Retinal pigment epithelial cell (primary cell): ENCODE results near the gene EML4.

Experiments used
- DNase-seq: peaks from one replicate; pipeline ENCODE4 v3.0.0-alpha.2; 2010; ENCODE audit warnings: low read depth
- H3K4me3 ChIP-seq: 2 replicates; pipeline ENCODE4 v1.5.1; 2011; ENCODE audit warnings: mild to moderate bottlenecking, low read length, control low read depth, moderate library complexity
- TF ChIP-seq, protein P1 (sequence below): conservative IDR thresholded peaks from 2 replicates; pipeline ENCODE4 v1.5.1; 2011; ENCODE audit warnings: low read depth, low read length, control low read depth, inconsistent platforms

The EML4 gene

DNA sequence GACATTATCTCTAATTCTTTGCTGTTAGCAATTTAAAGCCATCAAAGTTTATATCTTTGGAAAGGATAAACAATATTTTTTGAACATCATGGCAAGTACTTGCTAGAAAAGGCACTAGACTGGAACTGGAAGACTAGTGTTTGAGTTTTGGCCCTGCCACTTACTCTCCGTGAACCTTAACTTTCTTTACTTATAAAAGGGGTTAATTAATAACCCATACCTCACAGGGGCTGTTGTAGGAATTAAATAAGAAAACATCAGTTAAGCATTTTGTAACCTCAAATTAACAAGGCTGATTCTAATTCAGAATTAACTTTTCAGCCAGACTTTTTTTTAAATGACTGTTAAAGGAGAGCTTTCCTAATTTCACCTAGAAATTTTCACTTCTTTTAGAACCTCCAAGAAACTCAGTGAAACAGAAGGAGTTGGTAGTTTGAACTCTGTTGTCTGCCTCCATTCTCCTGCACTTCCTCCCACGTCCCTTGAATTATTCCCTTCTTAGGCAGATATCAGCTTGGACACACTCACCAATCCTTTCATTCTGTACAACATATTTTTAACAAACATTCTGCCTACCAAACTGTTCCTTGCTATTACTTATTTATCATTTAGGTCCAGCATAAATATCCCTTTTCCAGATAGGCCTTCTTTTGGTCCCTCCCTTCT, 112.4 kb downstream of the EML4 start:
- TF ChIP-seq, protein P1, sequence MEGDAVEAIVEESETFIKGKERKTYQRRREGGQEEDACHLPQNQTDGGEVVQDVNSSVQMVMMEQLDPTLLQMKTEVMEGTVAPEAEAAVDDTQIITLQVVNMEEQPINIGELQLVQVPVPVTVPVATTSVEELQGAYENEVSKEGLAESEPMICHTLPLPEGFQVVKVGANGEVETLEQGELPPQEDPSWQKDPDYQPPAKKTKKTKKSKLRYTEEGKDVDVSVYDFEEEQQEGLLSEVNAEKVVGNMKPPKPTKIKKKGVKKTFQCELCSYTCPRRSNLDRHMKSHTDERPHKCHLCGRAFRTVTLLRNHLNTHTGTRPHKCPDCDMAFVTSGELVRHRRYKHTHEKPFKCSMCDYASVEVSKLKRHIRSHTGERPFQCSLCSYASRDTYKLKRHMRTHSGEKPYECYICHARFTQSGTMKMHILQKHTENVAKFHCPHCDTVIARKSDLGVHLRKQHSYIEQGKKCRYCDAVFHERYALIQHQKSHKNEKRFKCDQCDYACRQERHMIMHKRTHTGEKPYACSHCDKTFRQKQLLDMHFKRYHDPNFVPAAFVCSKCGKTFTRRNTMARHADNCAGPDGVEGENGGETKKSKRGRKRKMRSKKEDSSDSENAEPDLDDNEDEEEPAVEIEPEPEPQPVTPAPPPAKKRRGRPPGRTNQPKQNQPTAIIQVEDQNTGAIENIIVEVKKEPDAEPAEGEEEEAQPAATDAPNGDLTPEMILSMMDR = no peak
- DNase-seq = no peak
- no peak overlapping the region for H3K4me3 ChIP-seq

DNA sequence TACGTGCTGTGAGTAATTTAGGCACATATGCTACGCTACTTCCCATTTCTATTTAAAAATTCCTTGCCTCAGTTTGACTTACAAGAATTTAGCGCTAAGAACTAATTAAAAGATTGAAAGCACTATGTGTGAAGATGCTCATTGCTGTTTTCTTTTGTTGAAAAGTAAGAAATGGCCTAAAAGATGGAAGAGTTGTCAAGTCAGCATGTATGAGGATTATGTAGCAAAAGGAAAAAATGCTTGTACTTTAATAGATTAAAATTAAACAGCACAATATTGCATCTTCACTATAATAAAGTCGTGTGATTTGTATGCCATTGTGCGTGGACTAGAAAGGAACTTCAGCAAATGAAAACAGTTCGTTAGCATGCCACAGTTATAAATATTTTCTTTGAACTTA, 114.9 kb downstream of the EML4 start:
- H3K4me3 ChIP-seq = no peak overlapping the region
- TF ChIP-seq, protein P1 = no peak
- no peak for DNase-seq

DNA sequence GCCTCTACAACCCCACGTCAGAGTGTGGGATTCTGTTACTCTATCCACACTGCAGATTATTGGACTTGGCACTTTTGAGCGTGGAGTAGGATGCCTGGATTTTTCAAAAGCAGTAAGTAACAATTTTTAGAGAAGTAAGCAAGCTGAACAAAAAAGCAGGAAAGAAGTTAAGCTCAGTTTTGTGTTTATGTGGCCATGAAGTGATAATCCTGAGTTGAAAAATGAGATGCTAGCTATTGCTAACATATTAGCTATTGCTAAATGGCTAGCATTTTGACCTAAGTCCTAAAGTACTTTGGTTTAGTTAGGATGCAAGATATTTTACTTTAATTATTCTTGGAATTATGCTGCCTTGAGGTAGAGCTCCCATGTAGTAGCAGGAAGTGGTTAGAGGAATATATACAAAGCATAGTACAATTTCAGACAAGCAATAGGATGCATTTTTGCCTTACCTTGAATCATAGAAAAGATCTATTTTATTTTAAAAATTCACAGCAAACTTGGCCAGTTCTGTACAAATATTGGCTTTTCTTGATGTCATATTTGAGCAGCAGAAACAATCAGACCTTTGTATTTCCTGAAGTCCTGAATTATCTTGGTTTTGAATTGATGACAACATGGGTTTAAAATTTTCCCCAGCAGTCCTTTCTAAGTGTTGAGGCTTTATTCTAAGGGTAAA, 117.3 kb downstream of the EML4 start:
- no peak for DNase-seq
- no peak overlapping the region for H3K4me3 ChIP-seq
- TF ChIP-seq, protein P1 = no peak

DNA sequence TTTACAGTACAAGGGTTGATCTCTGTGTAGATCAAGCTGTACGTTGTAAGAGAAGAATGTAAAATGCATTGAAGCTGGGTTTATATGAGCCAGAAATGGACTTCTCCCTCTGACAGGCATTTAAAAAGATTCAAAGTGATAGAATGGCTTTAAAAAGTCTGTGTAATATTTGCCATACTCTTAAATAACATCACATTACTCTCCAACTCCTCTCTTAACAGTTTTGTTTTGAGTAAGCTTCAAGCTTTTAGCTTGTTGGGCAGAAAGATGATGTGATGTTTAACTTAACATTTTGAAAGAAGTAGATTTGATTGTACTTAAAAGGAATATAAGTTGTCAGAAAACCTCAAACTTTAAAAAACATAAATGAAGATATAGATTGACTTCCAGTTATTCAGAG, 119.7 kb downstream of the EML4 start:
- TF ChIP-seq, protein P1 = no peak
- no peak overlapping the region for H3K4me3 ChIP-seq
- no peak for DNase-seq

DNA sequence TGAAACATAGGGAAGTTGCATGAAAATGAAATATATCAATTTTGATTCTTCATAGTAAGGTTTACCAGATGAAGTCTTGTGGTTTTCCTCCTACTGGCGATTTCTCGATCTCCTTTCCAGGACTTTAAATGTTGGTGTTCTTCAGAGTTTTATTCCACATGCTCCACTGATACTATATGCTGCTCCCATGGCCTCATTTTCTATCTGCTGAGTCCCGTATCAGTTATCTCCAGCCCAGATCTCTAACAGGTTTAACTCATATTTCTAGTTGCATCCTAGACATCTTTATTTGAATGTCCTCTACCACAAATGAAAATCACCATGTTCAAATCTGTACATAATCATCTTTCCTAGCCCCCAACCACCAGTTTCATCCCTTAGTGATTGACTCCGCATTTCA, 120.1 kb downstream of the EML4 start:
- H3K4me3 ChIP-seq = no peak overlapping the region
- no peak for DNase-seq
- TF ChIP-seq, protein P1 = no peak

DNA sequence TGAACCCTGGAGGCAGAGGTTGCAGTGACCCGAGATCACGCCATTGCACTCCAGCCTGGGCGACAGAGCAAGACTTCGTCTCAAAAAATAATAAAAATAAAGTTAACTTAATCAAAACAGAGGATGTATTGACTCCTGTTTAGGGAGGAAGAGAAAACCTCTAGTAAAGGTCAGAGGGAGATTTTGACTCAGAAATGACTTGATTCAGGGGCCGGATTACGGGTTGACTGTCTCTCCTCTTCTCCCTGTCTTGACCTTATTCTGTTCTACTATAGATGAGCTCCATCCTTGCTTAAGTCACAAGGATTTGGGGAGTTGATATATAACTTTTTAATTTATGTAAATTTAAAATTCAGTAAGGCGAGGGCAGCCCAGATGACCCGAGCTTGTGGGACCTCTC, 120.9 kb downstream of the EML4 start:
- no peak for DNase-seq
- TF ChIP-seq, protein P1 = no peak
- no peak overlapping the region for H3K4me3 ChIP-seq

DNA sequence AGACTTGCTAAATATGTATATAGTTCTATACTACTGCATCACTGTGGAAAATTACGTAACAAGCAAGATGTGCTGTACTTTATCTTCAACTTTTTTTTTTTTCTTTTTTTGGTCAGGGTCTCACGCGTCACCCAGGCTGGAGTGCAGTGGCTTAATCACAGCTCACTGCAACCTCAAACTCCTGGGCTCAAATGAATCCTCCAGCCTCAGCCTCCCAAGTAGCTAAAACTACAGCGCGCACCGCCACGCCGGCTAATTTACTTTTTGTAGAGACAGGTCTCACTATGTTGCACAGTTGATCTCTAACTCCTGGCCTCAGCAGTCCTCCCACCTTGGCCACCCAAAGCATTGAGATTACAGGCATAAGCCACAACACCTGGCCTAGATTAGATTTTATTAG, 123.9 kb downstream of the EML4 start:
- H3K4me3 ChIP-seq = no peak overlapping the region
- no peak for DNase-seq
- TF ChIP-seq, protein P1 = no peak
